GM19452 (cell line): ENCODE measurements around the gene PRMT5.
A peak's percentile ranks its signal among the peaks of the same experiment; 100 is the strongest.

Experiments
- ATAC-seq: cut with Tn5 transposase; IDR thresholded peaks from one replicate; pipeline ENCODE4 v1.9.1; 2021; ENCODE audit not compliant: unreplicated experiment

PRMT5 gene

DNA sequence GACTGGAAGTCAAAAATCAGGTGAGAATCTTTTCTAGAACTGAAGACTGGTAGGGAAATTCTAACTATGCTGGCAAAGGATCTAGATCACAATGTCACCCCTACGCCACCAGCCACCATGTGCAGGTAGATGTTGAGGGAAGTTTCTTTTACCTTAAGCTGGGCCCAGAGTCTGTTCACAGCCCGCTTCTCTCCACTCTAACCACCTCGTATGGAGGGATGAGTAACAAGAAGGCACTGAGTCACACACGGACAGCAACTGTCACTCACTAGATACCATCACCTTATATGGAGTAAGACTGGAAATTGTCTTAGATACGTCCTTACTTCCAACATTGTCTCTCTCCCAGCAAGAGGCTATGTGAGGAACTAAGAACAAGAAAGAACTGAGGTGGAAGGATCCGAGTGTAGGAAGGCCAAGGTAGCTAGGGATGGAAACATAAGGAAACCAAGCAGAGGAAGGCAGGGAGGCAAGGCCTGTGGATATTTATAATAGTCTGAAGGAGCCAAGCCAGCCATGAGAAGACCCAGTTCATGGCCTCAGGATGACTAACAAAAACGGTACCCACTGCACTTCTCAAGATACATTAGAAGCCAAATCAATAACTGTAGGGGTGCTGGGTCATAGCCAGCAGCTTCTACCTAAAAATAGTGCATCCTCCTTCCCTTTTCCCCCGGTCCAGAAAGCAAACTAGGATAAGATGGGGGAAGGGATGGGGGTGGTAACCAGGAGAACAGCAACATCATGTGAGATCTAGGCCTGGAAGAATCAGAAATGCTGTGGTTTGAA, 30.7 kb downstream of the PRMT5 start:
- no peak for ATAC-seq

DNA sequence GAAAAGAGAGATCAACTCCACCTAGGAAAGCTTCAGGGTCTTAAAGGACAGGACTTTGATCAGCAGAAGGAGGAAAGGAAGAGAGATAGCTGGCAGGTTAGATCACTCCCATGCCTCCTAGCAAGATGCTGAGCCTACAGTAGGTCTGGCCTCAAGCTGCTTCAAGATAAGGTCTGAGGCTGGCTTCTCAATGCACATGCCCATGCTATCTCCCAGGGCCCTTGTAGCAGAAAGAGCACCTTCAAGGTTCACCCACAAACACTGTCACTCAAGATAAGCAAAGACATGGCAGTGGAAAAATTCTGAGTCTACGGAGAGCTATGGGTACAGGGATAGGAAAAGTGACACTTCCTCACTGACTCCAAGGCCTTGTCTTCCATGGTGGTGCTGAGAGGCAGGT, 31.8 kb downstream of the PRMT5 start:
- no peak for ATAC-seq

DNA sequence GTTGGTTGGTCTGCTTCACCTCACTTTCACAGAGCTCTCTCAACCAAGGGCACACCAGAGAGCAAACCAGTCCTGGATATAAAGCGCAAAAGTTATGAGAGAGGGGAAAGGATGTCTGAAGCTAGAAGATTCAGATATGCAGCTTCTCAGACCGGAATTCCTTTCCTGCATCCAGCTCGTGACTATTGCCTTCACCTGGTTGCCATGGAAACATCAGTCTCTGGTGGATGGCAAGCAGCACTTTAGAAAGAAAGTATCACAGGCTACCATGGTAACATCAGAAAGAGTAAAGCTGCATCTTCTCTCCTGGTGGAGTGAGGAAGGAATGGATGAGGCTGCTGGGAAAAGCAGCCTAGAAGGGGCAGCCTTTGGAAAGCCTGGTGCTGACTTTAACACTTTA, 32.4 kb downstream of the PRMT5 start:
- ATAC-seq: no peak

DNA sequence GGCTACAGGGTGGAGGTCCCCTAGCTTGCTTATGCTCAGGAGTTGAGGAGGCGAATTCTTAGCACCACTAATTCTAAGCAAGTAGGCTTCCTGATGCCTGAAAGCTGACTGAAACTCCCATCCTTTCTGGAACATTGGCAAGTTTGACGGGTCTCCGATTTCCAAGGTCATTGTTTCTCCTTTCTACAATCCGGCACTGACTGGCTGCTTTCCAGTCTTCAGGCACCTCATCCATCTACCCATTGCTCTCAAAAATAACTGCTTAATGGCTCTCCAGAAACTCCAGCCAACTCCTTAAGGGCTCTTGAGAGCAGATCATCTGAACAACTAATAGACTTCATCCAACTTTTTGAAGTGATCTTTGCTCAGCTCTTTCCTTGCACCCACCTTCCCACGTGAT, 32.8 kb downstream of the PRMT5 start:
- no peak for ATAC-seq

DNA sequence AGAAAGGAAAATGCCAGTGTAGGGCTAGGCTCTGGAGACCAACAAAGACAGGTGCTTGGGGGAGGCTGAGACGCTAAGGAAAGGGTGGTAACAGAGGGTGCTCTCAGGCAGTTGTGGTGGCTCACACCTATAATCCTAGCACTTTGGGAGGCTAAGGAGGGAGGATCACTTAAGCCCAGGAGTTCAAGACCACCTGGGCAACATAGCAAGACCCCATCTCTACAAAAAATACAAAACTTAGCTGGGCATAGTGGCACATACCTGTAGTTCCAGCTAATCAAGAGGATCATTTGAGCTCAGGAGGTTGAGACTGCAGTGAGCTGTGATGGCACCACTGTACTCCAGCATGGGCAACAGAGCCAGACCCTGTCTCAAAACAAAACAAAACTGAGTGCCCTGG, 33.8 kb downstream of the PRMT5 start:
- ATAC-seq: no peak

DNA sequence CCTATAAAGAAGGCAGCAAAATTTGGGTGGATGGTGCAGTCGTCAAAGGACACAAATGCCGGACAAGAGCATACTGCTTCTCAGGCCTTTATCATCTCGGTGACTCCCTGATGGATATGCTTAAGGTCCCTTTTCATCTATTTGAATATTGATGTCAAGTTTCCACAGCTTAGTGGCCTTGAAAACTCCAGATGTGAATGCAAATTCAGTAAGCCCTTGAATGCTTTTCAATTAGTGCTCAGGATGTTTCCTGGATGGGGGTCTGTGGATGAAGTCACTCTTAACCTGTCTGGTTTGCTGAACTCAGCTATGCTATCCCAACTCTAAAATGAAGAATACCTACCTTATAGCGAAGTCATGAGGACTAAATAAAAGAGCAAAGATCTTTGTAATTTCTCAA, 35.5 kb downstream of the PRMT5 start:
- no peak for ATAC-seq

DNA sequence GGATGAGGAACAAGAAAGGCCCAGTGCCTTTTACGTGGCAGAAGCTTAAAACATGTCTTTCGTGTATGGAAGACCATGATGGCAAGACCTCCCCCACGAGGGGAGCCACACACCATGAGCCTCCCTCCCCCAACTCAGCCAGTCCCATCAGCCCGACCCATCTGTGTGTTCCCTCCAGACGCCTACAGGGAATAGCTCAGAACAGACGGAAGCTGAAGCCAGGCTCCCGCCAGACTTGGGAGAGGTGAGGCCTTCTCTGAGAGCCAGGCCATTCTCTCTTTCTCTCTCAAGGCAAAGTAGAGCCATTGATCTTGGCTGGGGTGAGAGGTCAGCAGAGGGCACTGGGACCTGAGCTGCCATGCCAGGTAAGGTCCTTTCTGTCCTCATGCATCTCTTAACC, 36.7 kb downstream of the PRMT5 start:
- no peak for ATAC-seq

DNA sequence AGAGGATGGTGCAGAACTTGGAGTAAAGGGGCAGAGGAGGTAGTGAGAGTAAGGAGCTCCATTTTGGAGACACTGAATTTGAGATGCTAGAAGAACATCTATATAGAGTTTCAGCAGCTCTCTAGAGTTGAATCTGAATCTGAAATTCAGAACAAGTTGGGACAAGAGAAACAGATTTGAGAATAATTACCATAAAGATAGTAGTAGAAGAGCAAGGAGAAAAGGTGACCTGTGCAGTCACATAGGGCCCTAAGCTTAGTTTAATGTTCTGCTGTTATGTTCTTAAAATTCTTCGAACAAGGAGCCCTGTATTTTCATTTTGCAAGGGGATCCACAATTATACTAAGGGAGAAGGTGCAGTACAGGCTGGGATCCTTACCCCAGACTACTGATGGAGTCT, 38.8 kb downstream of the PRMT5 start:
- no peak for ATAC-seq

DNA sequence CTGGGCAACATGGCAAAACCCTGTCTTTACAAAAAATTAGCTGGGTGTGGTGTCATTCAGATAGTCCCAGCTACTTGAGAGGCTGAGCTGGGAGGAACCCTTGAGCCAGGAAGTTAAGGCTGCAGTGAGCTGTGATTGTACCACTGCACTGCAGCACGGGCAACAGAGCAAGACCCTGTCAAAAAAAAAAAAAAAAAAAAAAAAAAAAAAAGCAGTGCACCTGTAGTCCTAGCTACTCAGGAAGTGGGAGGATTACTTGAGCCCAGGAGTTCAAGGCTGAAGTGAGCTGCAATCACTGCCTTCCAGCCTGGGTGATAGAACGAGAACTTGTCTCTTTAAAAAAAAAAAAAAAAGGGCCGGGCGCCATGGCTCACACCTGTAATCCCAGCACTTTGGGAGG, 40.5 kb downstream of the PRMT5 start:
- no peak for ATAC-seq

DNA sequence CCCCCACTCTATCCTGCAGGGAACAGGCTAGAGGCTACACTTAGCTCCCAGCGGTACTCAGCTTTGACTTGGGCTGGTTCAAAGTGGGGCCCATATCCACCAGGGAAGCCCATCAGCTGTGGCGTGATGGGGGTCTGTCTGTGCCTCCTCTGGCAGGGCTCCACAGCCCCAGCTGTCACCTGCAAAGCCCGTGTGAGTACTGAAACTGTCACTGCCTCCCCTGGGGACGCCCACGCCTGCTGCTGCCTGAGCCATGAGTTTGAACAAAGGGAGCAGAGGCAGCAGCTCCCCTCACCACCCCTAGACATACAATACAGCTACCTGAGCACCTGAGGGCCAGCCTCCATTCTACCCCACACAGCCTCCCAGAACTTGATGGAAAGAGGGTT, 41.2 kb downstream of the PRMT5 start:
- peak; percentile 43 for ATAC-seq

DNA sequence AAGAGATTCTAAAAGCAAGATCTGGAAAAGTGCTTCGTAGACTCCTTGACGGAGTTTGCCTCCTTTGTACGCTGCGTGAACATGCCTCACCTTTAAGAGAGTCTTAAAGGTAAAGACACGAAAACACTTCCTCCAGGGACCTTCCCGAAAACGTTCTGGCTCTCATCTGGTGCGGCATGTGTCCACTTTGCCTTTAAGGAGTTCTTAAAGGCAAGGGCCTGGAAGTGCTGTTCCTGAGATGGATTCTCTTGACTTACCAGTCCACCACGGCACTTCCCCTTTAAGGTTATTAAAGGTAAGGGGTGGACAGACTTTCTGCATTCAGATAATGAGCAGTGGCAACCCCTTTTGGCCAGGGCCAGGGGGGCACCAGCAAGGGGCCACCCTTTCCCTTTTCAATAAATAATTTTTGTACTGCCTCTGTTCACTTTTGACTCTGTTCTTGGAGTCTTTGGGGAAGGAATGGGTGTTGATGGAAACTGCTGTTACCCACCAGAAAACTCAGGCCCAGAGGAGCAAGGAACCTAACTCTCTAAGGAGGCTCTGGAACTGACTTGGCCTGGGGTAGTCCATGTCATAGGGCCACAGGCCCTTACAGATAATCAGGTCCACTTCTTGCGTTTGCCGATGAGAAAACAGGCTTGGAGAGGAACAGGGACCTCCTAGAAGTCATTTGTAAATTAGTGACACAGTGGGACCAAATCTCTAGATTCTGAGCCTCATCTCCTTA, 41.8 kb downstream of the PRMT5 start:
- ATAC-seq: peak; percentile 44

DNA sequence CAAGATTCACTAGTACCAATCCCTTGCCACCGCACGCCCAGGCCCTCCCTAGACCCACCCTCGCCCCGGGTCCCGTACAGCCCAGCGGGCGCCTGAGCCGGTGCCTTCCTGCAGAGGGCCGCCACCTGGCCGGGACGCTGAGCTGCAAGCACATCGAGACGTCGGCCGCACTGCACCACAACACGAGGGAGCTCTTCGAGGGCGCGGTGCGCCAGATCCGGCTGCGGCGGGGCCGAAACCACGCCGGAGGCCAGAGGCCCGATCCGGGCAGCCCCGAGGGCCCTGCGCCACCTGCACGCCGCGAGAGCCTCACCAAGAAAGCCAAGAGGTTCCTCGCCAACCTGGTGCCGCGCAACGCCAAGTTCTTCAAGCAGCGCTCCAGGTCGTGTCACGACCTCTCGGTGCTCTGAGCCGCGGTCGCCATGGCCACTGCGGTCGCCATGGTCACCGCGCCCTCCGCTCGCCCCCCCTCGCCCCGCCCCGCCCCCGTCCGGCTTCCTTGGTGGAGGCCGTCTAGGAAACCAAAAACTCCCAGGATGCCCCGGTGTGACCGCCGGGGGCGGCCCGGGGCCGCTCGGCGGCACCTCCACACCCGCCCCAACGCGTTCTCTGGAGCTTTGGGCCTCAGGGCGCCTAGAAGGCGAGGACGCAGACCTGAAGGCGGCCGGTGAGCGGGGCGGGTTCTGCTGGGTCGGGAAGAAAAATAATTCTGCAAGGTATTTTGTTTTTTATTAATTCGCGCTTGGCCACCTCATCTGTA, 42.5 kb downstream of the PRMT5 start:
- peak; percentile 47 for ATAC-seq

DNA sequence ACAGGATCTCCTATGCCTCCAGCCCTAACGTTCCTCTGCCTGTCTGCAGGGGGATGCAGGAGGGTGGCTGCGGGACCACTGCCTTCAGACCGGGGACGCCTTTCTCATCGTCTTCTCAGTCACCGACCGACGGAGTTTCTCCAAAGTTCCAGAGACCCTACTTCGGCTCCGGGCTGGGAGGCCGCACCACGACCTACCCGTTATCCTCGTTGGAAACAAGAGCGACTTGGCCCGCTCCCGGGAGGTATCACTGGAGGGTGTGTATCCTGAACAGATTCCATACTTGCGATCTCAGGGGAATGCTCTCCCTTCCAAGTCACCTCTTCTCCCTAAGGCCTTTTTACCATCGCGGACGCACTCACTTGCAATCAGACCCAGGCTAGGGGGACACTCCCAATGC, 43.2 kb downstream of the PRMT5 start:
- ATAC-seq: no peak

DNA sequence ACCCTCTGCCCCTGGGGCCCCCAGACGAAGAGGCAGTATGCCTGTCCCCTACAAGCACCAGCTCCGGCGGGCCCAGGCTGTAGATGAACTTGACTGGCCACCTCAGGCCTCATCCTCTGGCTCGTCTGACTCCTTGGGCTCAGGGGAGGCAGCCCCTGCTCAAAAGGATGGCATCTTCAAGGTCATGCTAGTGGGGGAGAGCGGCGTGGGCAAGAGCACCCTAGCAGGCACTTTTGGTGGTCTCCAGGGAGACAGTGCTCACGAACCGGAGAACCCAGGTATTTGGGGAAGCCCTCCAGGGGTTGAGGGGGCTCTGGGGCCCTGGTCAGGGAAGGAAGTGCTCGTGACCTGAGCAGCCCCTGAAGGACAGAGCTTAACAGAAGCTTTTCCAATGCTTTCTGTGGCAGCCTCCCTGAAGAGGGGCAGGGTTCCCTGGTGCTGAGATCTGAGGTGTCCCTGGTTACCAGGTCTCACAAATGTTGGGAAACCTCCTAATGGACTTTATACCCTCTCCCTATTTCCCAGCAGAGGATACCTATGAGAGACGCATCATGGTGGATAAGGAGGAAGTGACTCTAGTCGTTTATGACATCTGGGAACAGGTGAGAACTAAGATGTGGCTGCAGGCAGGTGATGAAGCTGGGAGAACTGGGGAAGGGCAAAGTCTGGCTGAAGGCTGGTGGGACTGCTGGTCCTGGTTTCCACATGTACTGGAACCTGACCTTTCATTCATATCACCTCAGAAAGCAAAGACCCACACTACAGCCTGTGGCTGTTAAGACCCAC, 44.2 kb downstream of the PRMT5 start:
- ATAC-seq: no peak

DNA sequence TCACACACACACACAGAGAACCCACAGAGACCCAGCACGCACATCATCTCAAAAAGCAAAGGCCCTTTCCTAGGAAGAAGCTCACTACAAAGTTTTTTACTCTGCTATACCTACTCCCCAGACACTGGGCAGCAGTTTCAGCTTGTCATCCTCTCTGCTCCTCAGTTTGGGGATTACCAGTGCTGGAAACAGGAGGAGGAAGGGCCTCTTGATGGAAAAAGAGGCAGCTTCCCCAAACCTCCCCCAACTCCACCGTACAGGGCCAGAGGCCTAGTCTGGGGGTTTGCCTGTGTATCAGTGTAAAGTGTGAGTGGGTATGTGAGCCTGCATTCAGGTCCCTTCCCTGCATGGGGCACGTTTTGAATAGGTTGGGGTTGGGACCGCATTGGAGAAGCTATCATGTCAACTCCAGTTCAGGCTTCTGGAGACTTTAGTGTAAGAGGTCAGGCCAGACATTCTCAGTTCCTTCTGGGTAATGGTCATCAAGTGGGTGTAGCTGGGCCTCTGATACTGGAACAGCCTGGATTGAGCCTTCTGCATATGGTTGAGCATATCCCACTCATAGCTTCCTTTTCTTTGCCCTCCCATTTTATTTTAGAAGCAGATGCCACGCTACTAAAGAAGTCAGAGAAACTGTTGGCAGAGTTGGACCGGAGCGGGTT, 45.0 kb downstream of the PRMT5 start:
- ATAC-seq: no peak

DNA sequence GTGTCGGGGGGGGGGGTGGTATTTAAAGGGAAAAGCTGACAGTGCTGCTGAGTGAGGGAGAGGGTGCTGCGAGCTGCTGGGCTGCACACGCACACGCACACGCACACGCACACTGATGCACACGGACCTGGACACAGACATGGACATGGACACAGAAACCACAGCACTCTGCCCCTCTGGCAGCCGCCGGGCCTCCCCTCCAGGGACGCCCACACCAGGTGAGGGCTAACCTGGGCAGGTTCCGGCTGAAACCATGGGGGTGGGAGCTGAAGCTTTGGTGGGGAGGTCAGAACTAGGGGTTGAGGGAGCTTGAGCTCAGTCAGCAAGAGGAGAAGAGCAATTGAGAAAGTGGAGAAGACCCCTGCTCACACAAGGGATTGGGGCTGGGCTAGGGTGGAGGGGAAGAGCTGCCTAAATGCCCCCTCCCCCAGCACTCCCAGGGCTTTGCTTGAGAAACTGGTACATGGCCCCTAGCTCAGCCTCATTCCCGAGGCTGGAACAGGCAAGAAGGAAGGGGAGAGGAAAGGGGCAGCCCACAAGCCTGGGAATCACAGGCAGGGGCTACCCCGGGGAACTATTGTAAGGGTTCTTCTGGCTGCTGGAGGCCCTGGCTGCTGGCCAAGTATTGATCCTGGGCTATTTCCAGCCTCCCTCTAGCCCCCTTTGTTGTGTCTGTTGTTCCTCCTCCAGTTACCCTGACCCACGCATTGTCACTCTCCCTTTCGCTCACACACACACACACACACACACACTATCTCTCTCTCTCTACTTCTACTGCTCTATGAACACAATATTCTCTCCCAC, 45.8 kb downstream of the PRMT5 start, which contains the start of gene REM2:
TSS of gene REM2 (plus strand) at position 50 of the 804 bp plus-strand sequence. CDS start at position 116, 66 bp downstream.
- ATAC-seq: no peak

DNA sequence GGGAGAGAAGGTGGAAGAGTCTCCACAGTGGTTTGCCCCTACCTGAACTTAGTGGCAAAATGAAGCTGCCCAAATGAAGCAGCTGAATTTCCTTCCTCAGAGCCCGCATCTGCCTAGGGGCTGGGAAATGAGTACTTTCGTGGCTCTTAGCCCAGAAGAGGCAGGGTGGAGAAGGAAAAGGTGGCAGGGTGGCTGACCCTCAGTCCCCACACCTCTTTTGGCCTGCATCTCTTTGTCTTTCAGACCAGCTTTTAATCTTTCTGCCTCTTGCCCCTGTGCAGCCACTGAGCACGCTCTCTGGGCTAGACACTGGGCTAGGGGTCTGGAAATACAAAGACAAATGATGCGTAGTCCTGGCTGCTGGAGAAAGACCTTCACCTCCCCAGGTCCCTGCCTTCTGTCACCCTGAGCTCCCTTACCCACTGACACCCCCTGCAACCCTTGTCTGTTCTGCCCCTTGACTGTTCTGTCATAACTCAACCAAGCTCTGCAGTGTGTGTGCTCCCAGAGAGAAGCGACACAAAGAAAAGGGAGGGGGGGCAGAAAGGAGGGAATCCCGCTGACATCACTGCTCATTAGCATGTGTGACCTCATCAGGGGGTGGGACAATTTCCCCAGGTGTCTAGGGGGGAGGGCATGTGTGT, 46.5 kb downstream of the PRMT5 start:
- no peak for ATAC-seq

DNA sequence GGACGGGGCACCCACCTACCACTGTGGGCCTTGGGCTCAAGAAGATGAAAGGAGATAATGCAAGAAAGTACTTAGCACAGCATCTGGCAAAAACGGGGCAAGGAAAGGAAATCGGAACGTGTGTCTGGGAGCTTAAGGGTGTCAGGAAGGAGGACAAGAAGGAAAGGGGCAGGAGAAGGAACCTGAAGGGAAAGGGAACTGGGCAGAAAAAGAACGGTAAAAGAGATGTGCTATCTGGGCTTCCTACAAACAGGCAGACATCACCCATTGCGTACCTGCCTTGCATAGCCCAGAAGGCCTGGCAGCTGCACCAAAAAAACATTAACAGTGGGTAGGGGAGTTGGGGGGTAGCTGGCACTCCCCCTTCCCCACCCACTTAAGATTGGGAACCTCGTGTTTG, 47.1 kb downstream of the PRMT5 start:
- no peak for ATAC-seq
